Activated T-helper 1 cell treated with Interleukin-2 at 50 U/mL for 16 hours (primary cell): ENCODE results near the gene PHPT1.
"Not testable (repeated sequence)": the region's sequence is repeated elsewhere in the genome, so short reads cannot be mapped to it uniquely, and the experiment has no call there.

Experiments
- DNase-seq: peaks from one replicate; pipeline ENCODE4 v3.0.0-alpha.2; 2020; ENCODE audit warnings: low read depth

PHPT1 gene

GRCh38 chr9:136860933-136861873 is 12.0 kb downstream of the PHPT1 start:
- DNase-seq, result no peak

GRCh38 chr9:136861874-136862457 is 12.8 kb downstream of the PHPT1 start:
- DNase-seq, result no peak

- no peak for DNase-seq
These were observed 13.8 kb downstream of the PHPT1 start for GRCh38 chr9:136862849-136863622.

DNA sequence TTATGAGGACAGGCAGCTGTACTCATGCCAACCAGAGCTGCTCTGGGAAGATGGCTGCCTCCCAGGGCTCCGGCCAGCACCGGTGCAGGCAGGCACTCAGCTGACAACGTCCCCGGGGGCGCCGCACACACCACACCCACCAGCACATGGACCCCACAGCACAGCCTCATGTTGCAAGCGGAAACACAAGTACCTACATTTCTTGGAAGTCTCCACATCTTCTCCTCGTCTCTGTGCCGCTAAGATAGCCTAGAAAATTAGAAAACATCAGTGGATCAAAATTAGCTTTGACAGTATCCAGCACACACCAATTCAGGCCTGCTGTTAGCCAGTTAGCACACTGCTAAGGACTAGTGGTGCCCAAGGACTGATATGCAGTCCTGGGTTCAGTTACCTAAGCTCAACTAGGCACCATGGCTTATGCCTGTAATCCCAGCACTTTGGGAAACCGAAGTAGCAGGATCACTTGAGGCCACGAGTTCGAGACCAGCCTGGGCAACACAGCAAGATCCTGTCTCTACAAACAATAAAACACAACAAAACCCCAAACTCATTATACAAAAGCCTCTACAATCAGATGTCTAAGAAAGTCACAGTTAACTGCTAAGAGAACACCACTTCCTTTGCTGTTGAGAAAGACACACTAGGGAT is 14.5 kb downstream of the PHPT1 start:
- no peak for DNase-seq

DNA sequence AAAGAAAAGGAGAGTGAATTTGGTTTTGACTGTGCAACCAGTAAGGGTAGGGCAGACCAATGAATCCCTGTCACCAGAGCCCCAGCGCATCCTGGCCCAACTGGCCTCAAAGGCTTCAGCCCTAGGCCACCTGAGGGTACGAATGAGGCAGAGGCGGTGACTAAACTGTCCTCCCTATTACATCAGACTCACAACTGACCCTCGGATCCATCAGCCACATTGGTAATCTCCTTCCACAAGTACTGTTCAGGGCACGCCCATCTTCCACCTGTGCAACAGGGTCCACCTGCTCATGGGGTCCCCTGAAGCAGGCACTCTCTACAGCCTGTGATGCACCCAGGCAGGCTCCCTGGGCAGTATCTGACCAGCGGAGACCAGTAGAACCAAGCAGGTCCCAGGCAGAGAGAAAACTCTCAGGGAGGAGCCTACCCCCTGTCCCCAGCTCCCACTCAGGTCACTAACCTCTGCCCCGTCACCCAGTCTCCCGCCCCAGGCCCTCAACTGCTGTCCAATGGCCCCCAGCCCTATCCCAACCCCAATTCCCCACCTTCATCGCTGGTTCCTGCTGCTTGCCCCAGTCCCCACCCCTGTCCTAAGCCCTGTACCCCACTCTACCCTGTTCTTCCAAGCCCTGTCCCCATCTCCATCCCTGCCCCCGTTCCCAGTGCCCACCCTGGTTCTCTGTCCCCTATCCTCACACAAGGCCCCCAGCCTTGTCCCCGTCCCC is 16.0 kb downstream of the PHPT1 start:
- no peak for DNase-seq

DNA sequence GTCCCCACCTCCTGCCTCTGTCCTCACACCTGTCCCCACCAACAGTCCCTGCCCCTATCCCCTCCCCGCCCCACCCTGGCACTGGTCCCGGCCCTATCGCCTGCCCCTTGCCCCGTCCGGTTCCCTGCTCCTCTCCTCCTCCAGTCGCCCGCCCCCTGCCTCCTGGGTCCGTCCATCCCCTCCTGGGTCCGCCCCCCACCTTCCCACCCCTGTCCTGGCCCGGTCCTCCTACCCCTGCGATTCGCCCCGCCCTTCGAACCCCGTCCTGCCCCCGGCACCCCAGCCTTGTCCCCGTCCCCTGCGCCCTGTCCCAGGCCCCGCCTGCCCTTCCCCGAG is 16.5 kb downstream of the PHPT1 start:
- no peak for DNase-seq

- not testable (repeated sequence) for DNase-seq
These were observed 17.8 kb downstream of the PHPT1 start for GRCh38 chr9:136866898-136867421.

DNA sequence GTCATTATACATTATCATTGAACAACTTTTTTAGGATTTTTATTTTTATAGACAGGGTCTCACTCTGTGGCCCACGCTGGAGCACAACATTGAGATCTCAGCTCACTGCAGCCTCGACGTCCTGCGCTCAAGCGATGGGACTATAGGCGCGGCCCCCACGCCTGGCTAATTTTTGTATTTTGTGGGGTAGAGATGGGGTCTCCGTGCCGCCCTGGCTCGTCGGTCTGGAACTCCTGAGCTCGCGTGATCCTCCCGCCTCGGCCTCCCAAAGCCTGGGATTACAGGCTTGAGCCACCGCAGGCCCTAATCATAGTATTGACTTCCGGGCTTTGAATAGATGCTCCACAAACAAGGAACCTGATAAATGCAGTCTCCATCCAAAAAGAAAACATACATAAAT is 18.3 kb downstream of the PHPT1 start:
- DNase-seq, result no peak

DNA sequence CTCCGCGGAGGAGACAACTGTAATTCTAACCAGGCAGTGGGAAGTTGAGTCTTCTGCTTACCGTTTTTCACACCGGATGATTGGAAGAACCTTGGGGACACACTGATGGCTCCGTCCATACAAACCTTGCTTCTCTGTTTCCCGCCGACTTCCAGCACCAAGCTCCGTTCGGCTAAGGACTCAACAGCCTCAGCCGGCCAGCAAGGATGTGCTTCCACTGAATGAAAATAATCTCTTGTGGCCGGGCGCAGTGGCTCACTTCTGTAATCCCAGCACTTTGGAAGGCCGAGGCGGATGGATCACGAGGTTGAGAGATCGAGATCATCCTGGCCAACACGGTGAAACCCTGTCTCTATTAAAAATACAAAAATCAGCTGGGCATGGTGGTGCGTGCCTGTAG is 18.7 kb downstream of the PHPT1 start:
- no peak for DNase-seq

DNA sequence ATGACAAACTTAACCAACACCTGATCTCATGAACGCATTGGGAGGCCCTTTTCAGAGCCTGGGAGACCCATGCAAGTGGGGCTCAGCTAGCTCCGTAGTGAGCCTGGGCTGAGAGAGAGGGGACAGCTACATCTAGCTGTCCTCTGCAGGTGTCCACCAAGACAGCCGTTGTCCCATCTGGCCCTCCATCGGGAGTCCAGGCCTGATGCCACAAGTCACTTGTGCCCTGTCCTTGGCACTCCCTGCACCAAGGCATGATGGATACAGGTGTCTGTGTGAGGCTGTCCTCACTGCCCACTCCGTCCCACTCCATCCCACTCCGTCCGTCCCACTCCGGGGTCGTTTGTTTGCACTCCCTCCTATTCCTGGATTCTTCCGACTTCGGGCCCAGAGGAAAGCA is 19.4 kb downstream of the PHPT1 start:
- DNase-seq, result no peak

DNA sequence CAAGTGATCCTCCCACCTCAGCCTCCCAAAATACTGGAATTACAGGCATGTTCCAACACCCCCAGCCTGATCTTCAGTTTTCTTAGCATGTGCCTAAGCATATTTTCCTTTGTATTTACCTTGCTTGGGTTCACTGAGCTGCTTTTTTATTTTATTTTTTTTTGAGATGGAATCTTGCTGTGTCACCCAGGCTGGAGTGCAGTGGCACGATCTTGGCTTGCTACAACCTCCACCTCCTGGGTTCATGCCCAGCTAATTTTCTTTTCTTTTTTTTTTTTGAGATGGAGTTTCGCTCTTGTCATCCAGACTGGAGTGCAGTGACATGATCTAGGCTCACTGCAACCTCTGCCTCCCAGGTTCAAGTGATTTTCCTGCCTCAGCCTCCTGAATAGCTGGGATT is 20.4 kb downstream of the PHPT1 start:
- not testable (repeated sequence) for DNase-seq

DNA sequence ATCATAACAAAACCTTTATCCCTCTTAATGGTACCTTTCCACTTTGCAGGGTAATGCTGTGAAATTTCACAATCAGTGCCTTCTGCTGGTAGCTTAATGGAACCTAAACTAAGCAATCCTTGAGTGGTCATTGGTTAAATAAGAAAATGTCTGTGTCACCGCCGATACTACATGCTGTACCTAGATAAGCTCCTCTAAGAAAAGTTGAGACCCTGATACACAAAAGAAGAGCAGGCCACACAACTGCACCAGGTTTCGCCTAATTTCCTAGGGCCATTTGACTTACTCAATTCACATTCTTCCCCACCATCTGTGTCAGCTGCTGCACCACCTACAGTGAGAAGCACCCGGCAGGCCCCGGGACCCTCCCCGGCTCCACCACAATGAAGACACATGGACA is 25.9 kb downstream of the PHPT1 start:
- no peak for DNase-seq

GRCh38 chr9:136876476-136876875 is 27.3 kb downstream of the PHPT1 start:
- no peak for DNase-seq

GRCh38 chr9:136880651-136881050 is 31.4 kb downstream of the PHPT1 start:
- DNase-seq, result no peak

GRCh38 chr9:136881691-136882108 is 32.5 kb downstream of the PHPT1 start:
- DNase-seq, result no peak

DNA sequence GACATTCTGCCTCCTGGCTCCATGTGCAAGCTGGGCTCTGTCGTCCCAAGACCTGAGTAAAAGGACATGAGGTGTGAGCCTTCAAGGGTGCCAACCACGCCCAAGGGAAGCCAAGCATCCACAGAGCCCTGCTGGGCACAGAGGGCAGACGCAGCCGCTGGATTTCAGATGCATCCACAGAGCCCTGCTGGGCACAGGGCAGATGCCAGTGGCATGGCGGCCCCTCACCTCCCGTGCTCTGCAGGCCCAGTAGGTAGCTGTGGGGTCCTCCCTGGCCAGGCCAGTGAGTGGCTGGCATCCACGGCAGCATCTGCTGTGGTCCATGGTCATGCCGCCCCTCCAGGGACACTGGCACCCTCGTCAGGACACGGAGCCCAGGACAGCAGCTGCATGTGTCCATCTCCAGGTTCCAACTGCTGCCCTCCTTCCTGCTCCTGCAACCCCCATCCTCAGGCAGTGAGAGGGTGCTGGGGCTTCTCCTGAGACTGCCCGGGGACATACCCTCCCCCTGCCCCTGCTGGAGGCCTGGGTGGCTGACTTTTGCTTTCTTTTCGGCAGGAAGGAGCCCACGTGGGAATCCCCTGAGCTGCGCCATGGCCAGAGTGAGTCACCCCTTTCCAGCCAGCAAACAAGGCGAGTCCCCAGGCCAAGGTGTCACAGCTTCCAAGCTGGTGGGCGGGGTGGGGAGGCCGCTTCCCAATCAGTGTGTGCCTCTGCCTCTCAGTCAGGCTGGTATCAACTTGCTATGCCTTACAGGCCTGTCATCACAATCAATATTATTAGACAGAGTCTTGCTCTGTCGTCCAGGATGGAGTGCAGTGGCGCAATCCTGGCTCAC is 33.1 kb downstream of the PHPT1 start:
- peak; percentile 73 for DNase-seq

DNA sequence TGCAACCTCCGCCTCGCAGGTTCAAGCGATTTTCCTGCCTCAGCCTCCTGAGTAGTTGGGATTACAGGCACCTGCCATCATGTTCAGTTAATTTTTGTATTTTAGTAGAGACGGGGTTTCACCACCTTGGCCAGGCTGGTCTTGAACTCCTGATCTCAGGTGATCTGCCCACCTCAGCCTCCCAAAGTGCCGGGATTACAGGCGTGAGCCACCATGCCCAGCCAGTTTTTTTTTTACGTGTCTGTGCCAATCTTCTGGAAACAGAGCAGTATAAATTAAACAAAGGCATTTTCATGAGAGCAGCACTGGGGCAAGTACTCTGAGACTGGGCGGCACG is 33.7 kb downstream of the PHPT1 start:
- DNase-seq, result not testable (repeated sequence)

- DNase-seq, result not testable (repeated sequence)
These were observed 34.5 kb downstream of the PHPT1 start for GRCh38 chr9:136883670-136884069.

- DNase-seq, result peak; percentile 97
These were observed 36.9 kb downstream of the PHPT1 start, which contains the start of gene TRAF2 for GRCh38 chr9:136885950-136886578. TRAF2 (plus strand) TSS chr9:136886516; CDS start chr9:136898741, 12,225 bp downstream.
